Measurements from ENCODE around the gene TOB1.
"Not testable (repeated sequence)": the region's sequence is repeated elsewhere in the genome, so short reads cannot be mapped to it uniquely, and the experiment has no call there.

Gene TOB1

DNA sequence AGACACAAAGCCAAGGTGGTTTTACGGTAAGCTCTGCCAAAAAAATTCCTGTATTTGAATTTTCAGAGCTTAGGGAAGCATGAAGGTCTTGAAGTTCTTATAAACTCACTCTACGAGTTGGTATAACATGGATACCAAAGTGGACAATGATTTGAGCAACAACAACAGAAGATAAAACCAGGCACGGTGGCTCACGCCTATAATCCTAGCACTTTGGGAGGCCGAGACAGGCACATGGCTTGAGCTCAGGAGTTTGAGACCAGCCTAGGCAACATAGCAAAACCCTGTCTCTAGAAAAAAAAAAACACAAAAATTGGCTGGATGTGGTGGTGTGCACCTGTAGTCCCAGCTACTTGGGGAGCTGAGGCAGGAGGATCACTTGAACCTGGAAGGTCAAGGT, 12.9 kb upstream of the TOB1 start:
- no peak for DNase-seq (ENCODE audit: low read depth)
- H3K4me3 ChIP-seq (ENCODE audit: low read depth, low read length) = no peak overlapping the region
- TF ChIP-seq CTCF (IDR thresholded peaks at IDR 0.05; ENCODE audit: low read depth, low read length, missing control alignments) = no peak

DNA sequence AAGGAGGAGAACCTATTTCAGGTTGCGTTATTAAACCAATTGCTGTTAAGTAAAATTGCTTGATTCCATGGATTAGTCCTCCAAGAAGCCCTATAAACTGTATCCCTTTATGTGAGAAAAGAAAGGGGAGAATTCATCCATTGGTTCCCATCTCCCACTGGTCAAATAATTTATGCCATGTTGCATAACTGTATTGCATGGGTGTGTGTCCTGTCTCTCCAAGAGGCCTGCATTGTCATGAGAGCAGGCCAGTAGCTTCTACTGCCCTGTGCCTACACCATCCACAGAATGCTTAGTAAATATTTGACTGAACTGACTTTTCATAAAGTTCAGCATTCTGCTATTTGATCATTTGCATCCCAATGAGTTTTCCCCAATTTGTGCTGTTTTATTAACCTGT, 11.7 kb upstream of the TOB1 start:
- no peak overlapping the region for H3K4me3 ChIP-seq (ENCODE audit: low read depth, low read length)
- no peak for DNase-seq (ENCODE audit: low read depth)
- no peak for TF ChIP-seq CTCF (IDR thresholded peaks at IDR 0.05; ENCODE audit: low read depth, low read length, missing control alignments)

DNA sequence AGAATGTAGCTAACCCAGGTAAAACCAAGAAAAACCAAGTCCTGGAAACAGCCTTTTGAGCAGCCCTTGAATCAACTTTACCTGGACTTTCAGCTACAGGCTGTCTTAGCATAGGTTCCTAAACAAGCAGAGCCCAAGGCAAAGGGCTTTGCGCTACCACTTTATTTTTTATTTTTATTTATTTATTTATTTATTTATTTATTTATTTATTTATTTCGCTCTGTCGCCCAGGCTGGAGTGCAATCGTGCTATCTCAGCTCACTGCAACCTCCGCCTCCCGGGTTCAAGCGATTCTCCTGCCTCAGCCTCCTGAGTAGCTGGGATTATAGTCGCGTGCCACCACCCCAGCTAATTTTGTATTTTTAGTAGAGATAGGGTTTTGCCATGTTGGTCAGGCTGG, 10.9 kb upstream of the TOB1 start:
- DNase-seq (ENCODE audit: low read depth); H3K4me3 ChIP-seq (ENCODE audit: low read depth, low read length): not testable (repeated sequence)

DNA sequence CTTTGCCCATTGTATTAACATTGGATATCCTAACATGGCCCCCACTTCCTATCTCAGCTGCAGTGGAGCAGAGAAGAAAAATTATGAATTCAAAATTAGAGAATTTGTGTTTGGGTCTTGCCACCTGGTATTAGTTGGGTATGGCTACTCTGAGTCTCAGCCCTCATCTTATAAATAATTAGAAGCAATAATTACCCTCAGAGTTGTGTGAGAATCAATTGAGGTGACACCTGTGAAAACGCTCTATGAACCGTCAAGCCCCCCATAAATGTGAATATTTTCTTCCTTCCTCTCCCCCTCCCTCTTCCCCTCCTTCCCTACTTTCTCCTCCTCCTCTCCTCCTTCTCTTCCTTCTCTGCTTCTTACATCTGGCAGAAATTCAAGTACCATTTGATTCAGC, 8.9 kb upstream of the TOB1 start:
- TF ChIP-seq CTCF (IDR thresholded peaks at IDR 0.05; ENCODE audit: low read depth, low read length, missing control alignments) = no peak
- no peak overlapping the region for H3K4me3 ChIP-seq (ENCODE audit: low read depth, low read length)
- no peak for DNase-seq (ENCODE audit: low read depth)

- DNase-seq (ENCODE audit: low read depth) = no peak
- TF ChIP-seq CTCF (IDR thresholded peaks at IDR 0.05; ENCODE audit: low read depth, low read length, missing control alignments) = no peak
- H3K4me3 ChIP-seq (ENCODE audit: low read depth, low read length) = no peak overlapping the region
Measured at GRCh38 chr17:50872710-50873424, 6.7 kb upstream of the TOB1 start.

- no peak for TF ChIP-seq CTCF (IDR thresholded peaks at IDR 0.05; ENCODE audit: low read depth, low read length, missing control alignments)
- H3K4me3 ChIP-seq (ENCODE audit: low read depth, low read length) = no peak overlapping the region
- no peak for DNase-seq (ENCODE audit: low read depth)
Measured at GRCh38 chr17:50871898-50872297, 5.7 kb upstream of the TOB1 start.

- no peak for TF ChIP-seq CTCF (IDR thresholded peaks at IDR 0.05; ENCODE audit: low read depth, low read length, missing control alignments)
- no peak overlapping the region for H3K4me3 ChIP-seq (ENCODE audit: low read depth, low read length)
- DNase-seq (ENCODE audit: low read depth) = no peak
Measured at GRCh38 chr17:50871364-50871763, 5.2 kb upstream of the TOB1 start.

Measured in GM12864 (cell line).